Parathyroid adenoma (tissue), 2 donors: ENCODE data around the gene DNAH2.

Experiments
- H2AFZ ChIP-seq: fragments of 300-600 bp; sonication (generic); one replicate; pipeline ENCODE4 v1.7.0; 2017; ENCODE audit warnings: antibody characterized with exemption, mild to moderate bottlenecking
- H3K27ac ChIP-seq: fragments of 300-600 bp; sonication (generic); one replicate; pipeline ENCODE4 v1.7.0; 2017
- H3K27me3 ChIP-seq: fragments of 300-600 bp; sonication (generic); one replicate; pipeline ENCODE4 v1.7.0; 2017; ENCODE audit warnings: low read length; ENCODE audit not compliant: control insufficient read depth, insufficient read depth
- H3K36me3 ChIP-seq: fragments of 300-600 bp; sonication (generic); one replicate; pipeline ENCODE4 v1.7.0; 2017; ENCODE audit warnings: low read length; ENCODE audit not compliant: control insufficient read depth, insufficient read depth
- H3K4me1 ChIP-seq: fragments of 300-600 bp; sonication (generic); one replicate; pipeline ENCODE4 v1.7.0; 2017; ENCODE audit warnings: control low read depth
- H3K4me2 ChIP-seq: fragments of 300-600 bp; sonication (generic); one replicate; pipeline ENCODE4 v1.7.0; 2017; ENCODE audit warnings: low read length
- H3K4me3 ChIP-seq: fragments of 300-600 bp; sonication (generic); one replicate; pipeline ENCODE4 v1.7.0; 2017; ENCODE audit warnings: low read depth, low read length
- H3K79me2 ChIP-seq: fragments of 300-600 bp; sonication (generic); one replicate; pipeline ENCODE4 v1.7.0; 2017; ENCODE audit warnings: control low read depth
- H3K9ac ChIP-seq: fragments of 300-600 bp; sonication (generic); one replicate; pipeline ENCODE4 v1.7.0; 2017; ENCODE audit warnings: mild to moderate bottlenecking
- H3K9me3 ChIP-seq: fragments of 300-600 bp; sonication (generic); one replicate; pipeline ENCODE4 v1.7.0; 2017; ENCODE audit warnings: low read length; ENCODE audit not compliant: control insufficient read depth
- TF ChIP-seq, protein P1 (sequence below): fragments of 300-600 bp; sonication (generic); IDR thresholded peaks from one replicate; pipeline ENCODE4 v1.7.0; 2017; ENCODE audit warnings: antibody characterized with exemption, mild to moderate bottlenecking
- donor health status: primary hyperparathyroidism.

Gene DNAH2

DNA sequence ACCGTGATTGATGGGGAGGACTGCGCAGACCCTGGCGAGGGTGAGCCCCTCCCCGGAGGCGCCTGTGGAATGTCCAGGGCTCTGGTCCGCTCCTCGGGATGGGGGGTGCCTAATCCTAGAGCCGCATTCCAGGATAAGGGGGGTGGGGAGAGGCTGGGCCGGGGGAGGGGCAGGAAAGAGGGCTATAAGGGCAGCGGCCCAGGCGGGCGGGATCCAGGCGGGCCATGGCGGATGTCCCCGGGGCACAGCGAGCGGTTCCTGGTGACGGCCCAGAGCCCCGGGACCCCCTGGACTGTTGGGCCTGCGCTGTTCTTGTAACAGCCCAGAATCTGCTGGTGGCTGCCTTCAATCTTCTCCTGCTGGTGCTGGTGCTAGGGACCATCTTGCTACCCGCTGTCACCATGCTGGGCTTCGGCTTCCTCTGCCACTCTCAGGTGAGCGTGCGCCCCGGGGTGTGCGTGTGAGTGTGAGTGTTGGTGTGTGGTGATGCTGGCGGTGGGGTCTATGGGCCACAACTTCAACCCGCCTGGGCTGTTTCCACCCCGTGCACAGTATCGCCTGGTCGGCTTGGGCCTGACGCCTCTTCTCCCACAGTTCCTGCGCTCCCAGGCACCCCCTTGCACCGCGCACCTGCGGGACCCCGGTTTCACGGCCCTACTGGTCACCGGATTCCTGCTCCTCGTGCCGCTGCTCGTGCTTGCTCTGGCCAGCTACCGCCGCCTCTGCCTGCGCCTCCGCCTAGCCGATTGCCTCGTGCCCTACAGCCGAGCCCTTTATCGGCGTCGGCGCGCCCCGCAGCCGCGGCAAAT is 137.5 kb downstream of the DNAH2 start, which contains the start of gene TMEM88:
TSS of gene TMEM88 (plus strand) at position 216 of the 809 bp plus-strand sequence. CDS start at position 225, 9 bp downstream.
- Histone ChIP-seq H3K27ac (peak within 1 kb of the TSS; percentile 96), H2AFZ (no peak within 1 kb of the TSS), H3K9ac (no peak within 1 kb of the TSS), H3K27me3 (no peaks in the 10 kb centered on the region), H3K4me3 (peak within 1 kb of the TSS; percentile 80), H3K4me1 (peaks cover 20% of the 10 kb centered on the region), H3K36me3 (no peaks in the 10 kb centered on the region), H3K79me2 (no peaks in the 10 kb centered on the region), H3K4me2 (peak within 1 kb of the TSS; percentile 86), H3K9me3 (no peaks in the 10 kb centered on the region)
- TF ChIP-seq, protein P1, sequence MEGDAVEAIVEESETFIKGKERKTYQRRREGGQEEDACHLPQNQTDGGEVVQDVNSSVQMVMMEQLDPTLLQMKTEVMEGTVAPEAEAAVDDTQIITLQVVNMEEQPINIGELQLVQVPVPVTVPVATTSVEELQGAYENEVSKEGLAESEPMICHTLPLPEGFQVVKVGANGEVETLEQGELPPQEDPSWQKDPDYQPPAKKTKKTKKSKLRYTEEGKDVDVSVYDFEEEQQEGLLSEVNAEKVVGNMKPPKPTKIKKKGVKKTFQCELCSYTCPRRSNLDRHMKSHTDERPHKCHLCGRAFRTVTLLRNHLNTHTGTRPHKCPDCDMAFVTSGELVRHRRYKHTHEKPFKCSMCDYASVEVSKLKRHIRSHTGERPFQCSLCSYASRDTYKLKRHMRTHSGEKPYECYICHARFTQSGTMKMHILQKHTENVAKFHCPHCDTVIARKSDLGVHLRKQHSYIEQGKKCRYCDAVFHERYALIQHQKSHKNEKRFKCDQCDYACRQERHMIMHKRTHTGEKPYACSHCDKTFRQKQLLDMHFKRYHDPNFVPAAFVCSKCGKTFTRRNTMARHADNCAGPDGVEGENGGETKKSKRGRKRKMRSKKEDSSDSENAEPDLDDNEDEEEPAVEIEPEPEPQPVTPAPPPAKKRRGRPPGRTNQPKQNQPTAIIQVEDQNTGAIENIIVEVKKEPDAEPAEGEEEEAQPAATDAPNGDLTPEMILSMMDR: no peak

- peak overlapping the region; percentile 80 for H3K4me3 ChIP-seq
- H3K4me1 ChIP-seq: peaks cover 20% of the 10 kb centered on the region
Observed at GRCh38 chr17:7855660-7856010, 138.1 kb downstream of the DNAH2 start.

DNA sequence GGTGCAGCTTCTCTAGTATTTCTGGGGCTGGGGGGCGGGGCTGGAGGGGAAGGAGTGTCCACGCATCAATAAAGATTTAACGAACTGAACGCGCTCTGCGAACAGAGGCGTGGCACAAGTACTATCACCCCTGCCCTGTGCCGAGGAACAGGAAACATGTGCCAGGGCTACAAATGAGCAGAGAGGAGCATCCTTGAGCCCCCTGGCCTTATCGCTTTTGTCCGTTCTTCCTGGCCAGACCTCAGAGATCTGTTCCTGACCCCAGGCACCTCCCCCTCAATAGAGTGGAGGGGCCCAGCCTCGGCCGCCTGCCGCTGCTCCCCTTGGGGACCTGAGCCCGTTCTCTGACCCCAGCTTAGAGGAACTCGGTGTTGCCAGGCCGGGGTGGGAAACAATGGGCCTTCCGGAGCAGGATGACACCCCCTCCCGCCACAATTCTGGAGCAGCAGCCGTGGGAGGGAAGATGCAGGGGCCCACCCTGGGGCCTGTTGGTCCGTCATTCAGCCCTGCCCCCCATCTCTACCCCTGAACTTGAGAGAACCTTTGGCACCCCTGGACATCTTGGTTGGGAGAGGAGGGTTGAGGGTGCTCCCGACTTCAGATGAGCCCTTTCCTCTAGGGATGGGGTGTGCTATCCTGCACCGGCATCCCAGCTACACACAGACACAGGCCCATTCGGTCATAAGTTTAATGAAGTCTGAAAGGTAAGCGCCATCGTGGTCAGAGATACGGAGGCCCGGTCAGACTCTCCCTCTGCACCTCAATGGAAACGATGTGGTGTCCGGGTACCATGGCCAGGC is 138.7 kb downstream of the DNAH2 start:
- H3K4me1 ChIP-seq: peaks cover 20% of the 10 kb centered on the region
- no peaks in the 10 kb centered on the region for H3K36me3 ChIP-seq
- H3K79me2 ChIP-seq: no peaks in the 10 kb centered on the region

More at GRCh38 chr17:7855660-7856010, 138.1 kb downstream of the DNAH2 start:
- Histone ChIP-seq H2AFZ (no peak overlapping the region), H3K9ac (no peak overlapping the region), H3K79me2 (no peaks in the 10 kb centered on the region), H3K4me2 (peak overlapping the region; percentile 86), H3K27me3 (no peaks in the 10 kb centered on the region), H3K36me3 (no peaks in the 10 kb centered on the region), H3K27ac (peak overlapping the region; percentile 96), H3K9me3 (no peaks in the 10 kb centered on the region)
- TF ChIP-seq, protein P1: no peak

GRCh38 chr17:7856811-7857712 is 139.5 kb downstream of the DNAH2 start, which contains the start of gene NAA38:
Gene NAA38, minus strand, starts transcription at chr17:7857559. Its CDS starts 96 bp downstream, at chr17:7857463.
- H3K9me3 ChIP-seq: no peaks in the 10 kb centered on the region
- H3K79me2 ChIP-seq: peaks cover 3% of the 10 kb centered on the region
- no peaks in the 10 kb centered on the region for H3K27me3 ChIP-seq
- TF ChIP-seq, protein P1: peak; percentile 60
- H3K27ac ChIP-seq: peak within 1 kb of the TSS; percentile 96
- H3K9ac ChIP-seq: peak within 1 kb of the TSS; percentile 34
- H3K4me1 ChIP-seq: peaks cover 13% of the 10 kb centered on the region
- peak within 1 kb of the TSS; percentile 72 for H2AFZ ChIP-seq
- H3K4me3 ChIP-seq: peak within 1 kb of the TSS; percentile 80
- H3K4me2 ChIP-seq: peak within 1 kb of the TSS; percentile 86
- H3K36me3 ChIP-seq: no peaks in the 10 kb centered on the region

More for the DNA sequence above, 138.7 kb downstream of the DNAH2 start:
- Histone ChIP-seq H2AFZ (peak overlapping the region; percentile 72), H3K27ac (peak overlapping the region; percentile 96), H3K27me3 (no peaks in the 10 kb centered on the region), H3K9ac (peak overlapping the region; percentile 22), H3K4me2 (peak overlapping the region; percentile 86), H3K4me3 (peak overlapping the region; percentile 80), H3K9me3 (no peaks in the 10 kb centered on the region)
- TF ChIP-seq, protein P1: no peak
